A673 (cell line): ENCODE data around the gene LRRK1. TPM values are rescaled to one million over a fixed set of nuclear protein-coding genes. Genes with fewer than 3 reads are reported as not detected.

Source experiments
- BruUV-seq: library from RNA; stranded (reverse); fragments of 400-500 nt; replicated peaks from 2 replicates; lab custom pipeline; 2021; lab: Mats Ljungman, UMichigan
- CTCF ChIA-PET: fragments of 300-600 bp; sonication (Branson Sonifier 250); formaldehyde crosslinking; loops from one replicate; lab custom pipeline; 2022; ENCODE audit warnings: antibody characterized with exemption; lab: Charles Lee
- POLR2A ChIA-PET: fragments of 300-600 bp; sonication (Branson Sonifier 250); formaldehyde crosslinking; loops from one replicate; lab custom pipeline; 2022; ENCODE audit warnings: antibody characterized with exemption; ENCODE audit not compliant: low non-redundant PET; lab: Charles Lee
- DNase-seq: peaks from one replicate; pipeline ENCODE4 v3.0.0-alpha.2; 2015; ENCODE audit warnings: low spot score
- H3K27ac ChIP-seq: fragments of 200-600 bp; sonication (generic); 2 replicates; pipeline ENCODE4 v1.5.1; 2016; ENCODE audit warnings: mixed run types, low read depth, mild to moderate bottlenecking, mixed read lengths, antibody characterized with exemption, low read length; ENCODE audit not compliant: poor library complexity, severe bottlenecking
- H3K27me3 ChIP-seq: fragments of 200-600 bp; sonication (generic); replicated peaks from 2 replicates; pipeline ENCODE4 v1.6.1; 2017; ENCODE audit warnings: mixed run types, low read depth, mild to moderate bottlenecking, mixed read lengths, antibody characterized with exemption, low read length; ENCODE audit not compliant: insufficient read depth, poor library complexity
- H3K36me3 ChIP-seq: fragments of 200-600 bp; sonication (generic); 2 replicates; pipeline ENCODE4 v1.6.1; 2016; ENCODE audit warnings: mixed run types, mild to moderate bottlenecking, mixed read lengths, antibody characterized with exemption, low read length; ENCODE audit not compliant: insufficient read depth, poor library complexity, severe bottlenecking
- H3K4me1 ChIP-seq: fragments of 200-600 bp; sonication (generic); 2 replicates; pipeline ENCODE4 v1.6.1; 2017; ENCODE audit warnings: mixed run types, mild to moderate bottlenecking, mixed read lengths, antibody characterized with exemption, low read length; ENCODE audit not compliant: insufficient read depth, poor library complexity, severe bottlenecking
- H3K4me3 ChIP-seq: fragments of 200-600 bp; sonication (generic); 2 replicates; pipeline ENCODE4 v1.5.1; 2016; ENCODE audit warnings: low read depth, mixed run types, mild to moderate bottlenecking, mixed read lengths, low read length; ENCODE audit not compliant: poor library complexity, severe bottlenecking
- H3K9me3 ChIP-seq: fragments of 200-600 bp; sonication (generic); 2 replicates; pipeline ENCODE4 v1.6.1; 2016; ENCODE audit warnings: mixed run types, low read depth, mild to moderate bottlenecking, mixed read lengths, antibody characterized with exemption, low read length; ENCODE audit not compliant: poor library complexity, severe bottlenecking
- CTCF ChIP-seq: fragments of 300-800, 200-600 bp; sonication (generic); conservative IDR thresholded peaks from 2 replicates; pipeline ENCODE4 v1.5.1; 2017; ENCODE audit warnings: low read depth, mild to moderate bottlenecking, antibody characterized with exemption, low read length, moderate library complexity, mixed read lengths
- EZH2 ChIP-seq: fragments of 200-600 bp; sonication (generic); IDR thresholded peaks from 2 replicates; pipeline ENCODE4 v1.6.1; 2017; ENCODE audit warnings: borderline replicate concordance, low read depth, mild to moderate bottlenecking, mixed read lengths, antibody characterized with exemption, low read length; ENCODE audit not compliant: poor library complexity, severe bottlenecking
- intact Hi-C: fragments of 100-400 bp; cut with micrococcal nuclease; formaldehyde crosslinking; loops from one replicate; pipeline ENCODE4 v1.10.0; 2022; ENCODE audit not compliant: unreplicated experiment
- total RNA-seq: library from RNA; stranded (reverse); gene quantifications from 2 replicates; pipeline ENCODE4 v1.2.3, GENCODE V29; 2021

LRRK1 gene
- total RNA-seq, 1 experiment from 2014 or later: 7.7 TPM

GRCh38 chr15:101029971-101030661 is 111.0 kb downstream of the LRRK1 start:
- Histone ChIP-seq H3K9me3 (peaks cover 10% of the 10 kb centered on the region), H3K27me3 (no peaks in the 10 kb centered on the region), H3K4me3 (no peak overlapping the region), H3K27ac (no peak overlapping the region), H3K36me3 (no peaks in the 10 kb centered on the region), H3K4me1 (no peaks in the 10 kb centered on the region)
- TF ChIP-seq CTCF: no peak
- no peak for TF ChIP-seq EZH2
- POLR2A ChIA-PET: no interaction called here
- CTCF ChIA-PET: interaction anchor here (0.6 kb wide), 1 partner anchor 226 kb away, joined by 4 read pairs; no protein-coding TSS in a partner anchor
- DNase-seq: no peak
- intact Hi-C loops: loop anchor here (5.0 kb wide), 1 partner anchor 57 kb away; no protein-coding TSS in a partner anchor
- BruUV-seq: no TSS peak

GRCh38 chr15:101031213-101031612 is 112.1 kb downstream of the LRRK1 start:
- no TSS peak for BruUV-seq
- H3K27ac ChIP-seq: no peak overlapping the region
- CTCF ChIA-PET: no interaction called here
- intact Hi-C loops: loop anchor here (5.0 kb wide), 1 partner anchor 56 kb away; no protein-coding TSS in a partner anchor
- H3K36me3 ChIP-seq: no peaks in the 10 kb centered on the region
- TF ChIP-seq CTCF (no peak), EZH2 (no peak)
- no peak for DNase-seq
- H3K4me1 ChIP-seq: no peaks in the 10 kb centered on the region
- H3K9me3 ChIP-seq: peaks cover 17% of the 10 kb centered on the region
- no peak overlapping the region for H3K4me3 ChIP-seq
- H3K27me3 ChIP-seq: no peaks in the 10 kb centered on the region
- POLR2A ChIA-PET: no interaction called here

- H3K4me1 ChIP-seq: no peaks in the 10 kb centered on the region
- no TSS peak for BruUV-seq
- H3K4me3 ChIP-seq: no peak overlapping the region
- H3K27me3 ChIP-seq: no peaks in the 10 kb centered on the region
- H3K27ac ChIP-seq: no peak overlapping the region
- POLR2A ChIA-PET: no interaction called here
- no peaks in the 10 kb centered on the region for H3K36me3 ChIP-seq
- DNase-seq: no peak
- intact Hi-C loops: loop anchor here (5.0 kb wide), 1 partner anchor 54 kb away; no protein-coding TSS in a partner anchor
- TF ChIP-seq EZH2: no peak
- TF ChIP-seq CTCF: no peak
- peaks cover 21% of the 10 kb centered on the region for H3K9me3 ChIP-seq
- CTCF ChIA-PET: no interaction called here
These were observed 114.6 kb downstream of the LRRK1 start for GRCh38 chr15:101033801-101034200.
